ENCODE data around the gene CARS2. TPM values are rescaled to one million over a fixed set of nuclear protein-coding genes. Genes with fewer than 3 reads are reported as not detected.

CARS2 gene
- total and polyA plus RNA-seq, 2 of the 8 experiments (the other 6 are each of a cell fraction or from before 2014, with no cell fraction given): 47.7 to 55.9 TPM

DNA sequence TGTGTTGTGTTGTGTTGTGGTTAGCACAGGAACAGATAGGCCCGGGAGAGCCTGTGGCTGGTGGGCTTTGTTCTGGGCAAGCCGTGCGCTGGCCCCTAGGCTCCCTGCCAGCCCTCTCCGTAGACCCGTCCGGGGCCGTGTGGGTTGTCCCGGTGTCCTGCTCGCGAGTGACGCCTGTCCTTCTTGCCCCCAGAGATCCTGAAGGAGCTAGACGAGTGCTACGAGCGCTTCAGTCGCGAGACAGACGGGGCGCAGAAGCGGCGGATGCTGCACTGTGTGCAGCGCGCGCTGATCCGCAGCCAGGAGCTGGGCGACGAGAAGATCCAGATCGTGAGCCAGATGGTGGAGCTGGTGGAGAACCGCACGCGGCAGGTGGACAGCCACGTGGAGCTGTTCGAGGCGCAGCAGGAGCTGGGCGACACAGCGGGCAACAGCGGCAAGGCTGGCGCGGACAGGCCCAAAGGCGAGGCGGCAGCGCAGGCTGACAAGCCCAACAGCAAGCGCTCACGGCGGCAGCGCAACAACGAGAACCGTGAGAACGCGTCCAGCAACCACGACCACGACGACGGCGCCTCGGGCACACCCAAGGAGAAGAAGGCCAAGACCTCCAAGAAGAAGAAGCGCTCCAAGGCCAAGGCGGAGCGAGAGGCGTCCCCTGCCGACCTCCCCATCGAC lies 13.3 kb upstream of the CARS2 start:
- H2BK5ac ChIP-seq (ENCODE audit: low read depth, low read length): peak overlapping the region; percentile 26; the same call in 1 of the 2 replicates
- no peak overlapping the region for H2BK120ac ChIP-seq (replicated peaks; ENCODE audit: low read depth, low read length)
- no peak overlapping the region for H3K9ac ChIP-seq (replicated peaks in 1 of 4; ENCODE audit: extremely low read depth in 1 of 4, low read depth in 3 of 4, low read length in 3 of 4)
- POLR2A ChIA-PET (ENCODE audit: partially characterized antibody): interaction anchor here (1.1 kb wide), 1 partner anchor 17 kb away, joined by 3 read pairs; no protein-coding TSS in a partner anchor
- no peaks in the 10 kb centered on the region for H3K27me3 ChIP-seq (replicated peaks in 1 of 4; ENCODE audit: control insufficient read depth in 3 of 4, extremely low read depth in 1 of 4, insufficient read depth in 3 of 4, low read length in 3 of 4)
- H2AFZ ChIP-seq (ENCODE audit: low read length): no peak overlapping the region
- peaks cover 3% of the 10 kb centered on the region; the same call in 1 of the 2 replicates for H3K23me2 ChIP-seq (ENCODE audit: low read depth, low read length)
- H2BK12ac ChIP-seq (ENCODE audit: low read depth, low read length): no peak overlapping the region
- no peak overlapping the region for H3K18ac ChIP-seq (ENCODE audit: extremely low read depth, low read length)
- peaks cover 8 to 19% (median 11%) of the 10 kb centered on the region in 4 experiments; a peak in 7 of 8 replicates for H3K36me3 ChIP-seq (ENCODE audit: control insufficient read depth in 2 of 4, insufficient read depth in 4 of 4, low read length in 3 of 4)
- no peak overlapping the region for H3K4ac ChIP-seq (replicated peaks; ENCODE audit: insufficient read length, low read depth, low read length)
- WGBS, 2 experiments (ENCODE audit: extremely low coverage in 1 of 2, insufficient coverage in 1 of 2, insufficient read length in 1 of 2, insufficient replicate concordance in 2 of 2, low coverage in 1 of 2, low lambda C conversion rate in 2 of 2, missing lambda C conversion rate in 1 of 2): 95% methylated on average over 46 of the region's 61 CpGs; no CpG with 5 or more reads in 1 of the 2 experiments
- no peak overlapping the region for H3K23ac ChIP-seq (ENCODE audit: insufficient read length)
- H3K4me3 ChIP-seq (ENCODE audit: extremely low read depth in 1 of 4, insufficient read depth in 2 of 4, low read depth in 3 of 4, low read length in 4 of 4): no peak overlapping the region
- no peak overlapping the region for H3K14ac ChIP-seq (ENCODE audit: insufficient read length)
- no peaks in the 10 kb centered on the region for H3K9me3 ChIP-seq (ENCODE audit: insufficient read depth in 2 of 2, low read depth in 1 of 2, low read length in 1 of 2)
- no peak overlapping the region for H3K56ac ChIP-seq (replicated peaks; ENCODE audit: insufficient read length, low read depth, low read length)
- CTCF ChIA-PET (ENCODE audit: partially characterized antibody): interaction anchor here (1.1 to 1.6 kb wide), 3 partner anchors 9 to 75 kb away, joined by 3 to 6 read pairs (median 3); no protein-coding TSS in a partner anchor
- no peak overlapping the region for H3K4me2 ChIP-seq (ENCODE audit: insufficient read depth in 1 of 2, low read depth in 2 of 2, low read length in 2 of 2)
- FAIRE-seq: no peak
- no peak overlapping the region for H4K91ac ChIP-seq (replicated peaks; ENCODE audit: insufficient read length, low read length)
- H3K79me2 ChIP-seq (ENCODE audit: control insufficient read depth in 1 of 2, insufficient read depth in 2 of 2, low read length in 2 of 2): peaks cover 27 to 68% of the 10 kb centered on the region in 2 experiments
- no peaks in the 10 kb centered on the region for H3K4me1 ChIP-seq (replicated peaks in 1 of 4; ENCODE audit: control insufficient read depth in 3 of 4, insufficient read depth in 4 of 4, low read length in 3 of 4)
- H4K5ac ChIP-seq (ENCODE audit: insufficient read length, low read depth, low read length): no peak overlapping the region
- H3K27ac ChIP-seq (ENCODE audit: low read depth, low read length): no peak overlapping the region
- DNase-seq (ENCODE audit: low read depth in 1 of 2, low spot score in 2 of 2): no peak
- no peak overlapping the region for H2BK20ac ChIP-seq (ENCODE audit: low read length)
- peak overlapping the region; percentile 76; the same call in 1 of the 2 replicates for H4K8ac ChIP-seq (ENCODE audit: extremely low read depth, insufficient read depth, low read length)
- H2AK5ac ChIP-seq (ENCODE audit: low read depth, low read length): no peak overlapping the region
- no peak overlapping the region for H2BK15ac ChIP-seq (ENCODE audit: low read length)
- peaks cover 9% of the 10 kb centered on the region for H3K79me1 ChIP-seq (ENCODE audit: low read depth, low read length)
- peaks cover 18 to 22% of the 10 kb centered on the region in 2 experiments for H4K20me1 ChIP-seq (replicated peaks in 1 of 2; ENCODE audit: control insufficient read depth in 1 of 2, insufficient read depth in 2 of 2, low read length in 2 of 2)

All from H1 (cell line).